ENCODE results near the gene GRAMD1A. TPM values are rescaled to one million over a fixed set of nuclear protein-coding genes. Genes with fewer than 3 reads are reported as not detected.
A peak's percentile ranks its signal among the peaks of the same experiment; 100 is the strongest.
"Not testable (repeated sequence)": the region's sequence is repeated elsewhere in the genome, so short reads cannot be mapped to it uniquely, and the experiment has no call there.

The GRAMD1A gene
- total RNA-seq, 2 experiments from 2014 or later = 185 to 227 TPM

GRCh38 chr19:35011737-35012682 is 11.9 kb downstream of the GRAMD1A start:
- ChIA-PET POLR2A (no interaction called here), CTCF (interaction anchor here (0.7 to 10.4 kb wide), 9 partner anchors 11 to 106 kb away, joined by 4 to 124 read pairs (median 5); no protein-coding TSS in a partner anchor)
- Mint-ChIP-seq H3K27me3 (no peaks in the 10 kb centered on the region), H3K36me3 (ENCODE audit: low read depth) (peaks cover 63% of the 10 kb centered on the region), H3K4me3 (no peak overlapping the region), H3K4me1 (peaks cover 67% of the 10 kb centered on the region), H3K9me3 (ENCODE audit: low read depth) (no peaks in the 10 kb centered on the region), H3K27ac (peak overlapping the region; percentile 77)
- DNase-seq (no peak), ATAC-seq (no peak)
- intact Hi-C loops (cut with DNase I, micrococcal nuclease) = loop anchor here in 1 of 2 experiments (5.0 kb wide), 1 partner anchor 280 kb away; the partner anchor contains the start of gene ZNF181

- Mint-ChIP-seq H3K4me1 (peaks cover 65% of the 10 kb centered on the region), H3K9me3 (ENCODE audit: low read depth) (no peaks in the 10 kb centered on the region), H3K4me3 (peak overlapping the region; percentile 39), H3K27ac (peak overlapping the region; percentile 77), H3K27me3 (no peaks in the 10 kb centered on the region), H3K36me3 (ENCODE audit: low read depth) (peaks cover 69% of the 10 kb centered on the region)
- ChIA-PET CTCF (interaction anchor here (0.5 to 10.4 kb wide), 13 partner anchors 9 to 849 kb away, joined by 3 to 124 read pairs (median 3); no protein-coding TSS in a partner anchor), POLR2A (interaction anchor here (0.6 kb wide), 1 partner anchor 165 kb away, joined by 3 read pairs; no protein-coding TSS in a partner anchor)
- intact Hi-C loops (cut with DNase I, micrococcal nuclease) = loop anchor here (1.0 to 5.0 kb wide), 2 partner anchors 40 to 281 kb away; partner anchors contain the start of gene ZNF181 (in 1 of the 2)
- DNase-seq (peak; percentile 89), ATAC-seq (peak; percentile 86)
These were observed 13.1 kb downstream of the GRAMD1A start for GRCh38 chr19:35013041-35013819.

GRCh38 chr19:35013820-35014754 is 14.0 kb downstream of the GRAMD1A start:
- ChIA-PET CTCF (interaction anchor here (0.5 to 10.4 kb wide), 10 partner anchors 13 to 197 kb away, joined by 3 to 124 read pairs (median 5); partner anchors contain the start of gene ZNF30), POLR2A (interaction anchor here (0.6 to 1.0 kb wide), 2 partner anchors 8 to 166 kb away, joined by 3 read pairs; no protein-coding TSS in a partner anchor)
- no peak for ATAC-seq
- peak; percentile 60 for DNase-seq
- intact Hi-C loops (cut with DNase I, micrococcal nuclease) = loop anchor here (1.0 to 5.0 kb wide), 2 partner anchors 41 to 282 kb away; partner anchors contain the start of gene ZNF181 (in 1 of the 2)
- Mint-ChIP-seq H3K9me3 (ENCODE audit: low read depth) (no peaks in the 10 kb centered on the region), H3K36me3 (ENCODE audit: low read depth) (peaks cover 75% of the 10 kb centered on the region), H3K27ac (peak overlapping the region; percentile 77), H3K4me3 (peak overlapping the region; percentile 15), H3K27me3 (no peaks in the 10 kb centered on the region), H3K4me1 (peaks cover 59% of the 10 kb centered on the region)

- ChIA-PET CTCF (interaction anchor here (0.7 to 10.4 kb wide), 7 partner anchors 13 to 88 kb away, joined by 3 to 124 read pairs (median 5); partner anchors contain the start of gene ZNF30), POLR2A (interaction anchor here (1.0 kb wide), 1 partner anchor 9 kb away, joined by 3 read pairs; no protein-coding TSS in a partner anchor)
- peak overlapping the region; percentile 77 for H3K27ac Mint-ChIP-seq
- peaks cover 73% of the 10 kb centered on the region for H3K36me3 Mint-ChIP-seq (ENCODE audit: low read depth)
- not testable (repeated sequence) for H3K27me3 Mint-ChIP-seq; H3K9me3 Mint-ChIP-seq (ENCODE audit: low read depth); DNase-seq; ATAC-seq
- intact Hi-C loops (cut with DNase I, micrococcal nuclease) = loop anchor here in 1 of 2 experiments (5.0 kb wide), 1 partner anchor 282 kb away; the partner anchor contains the start of gene ZNF181
- H3K4me1 Mint-ChIP-seq = peaks cover 54% of the 10 kb centered on the region
- H3K4me3 Mint-ChIP-seq = peak overlapping the region; percentile 15
These were observed 14.7 kb downstream of the GRAMD1A start for GRCh38 chr19:35014774-35015173.

DNA sequence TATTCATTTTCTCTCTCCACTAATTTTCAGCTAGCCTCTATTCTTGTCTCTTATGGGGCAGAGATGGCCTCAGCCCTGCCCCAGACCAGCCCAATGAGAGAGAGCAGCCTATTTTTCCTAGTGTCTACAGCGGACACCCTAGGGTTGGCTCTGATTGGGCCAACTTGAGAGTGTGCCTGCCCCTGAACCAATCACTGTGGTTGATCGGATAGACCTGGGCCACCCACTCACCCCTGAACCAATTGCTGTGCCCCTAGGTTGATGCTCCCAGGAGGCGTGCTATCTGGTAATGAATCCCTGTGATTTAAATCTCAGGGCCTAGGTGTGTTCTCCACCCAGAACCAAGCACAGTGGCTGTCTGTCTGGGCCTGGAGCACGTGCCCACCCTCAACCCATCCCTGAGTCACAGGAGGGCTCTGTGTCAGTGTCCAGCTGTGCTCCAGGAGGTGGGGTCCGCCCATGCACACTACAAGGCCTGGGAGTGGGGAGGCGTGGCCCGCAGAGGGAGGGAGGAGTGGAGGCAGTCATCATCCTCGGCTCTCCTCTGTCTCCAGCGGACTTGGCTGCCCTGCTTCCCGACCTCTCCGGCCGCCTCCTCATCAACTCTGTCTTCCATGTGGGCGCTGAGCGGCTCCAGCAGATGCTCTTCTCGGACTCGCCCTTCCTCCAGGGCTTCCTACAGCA is 15.3 kb downstream of the GRAMD1A start:
- Mint-ChIP-seq H3K4me1 (peaks cover 51% of the 10 kb centered on the region), H3K27me3 (no peaks in the 10 kb centered on the region)

GRCh38 chr19:35015954-35016351 is 15.8 kb downstream of the GRAMD1A start:
- peak overlapping the region; percentile 68 for H3K27ac Mint-ChIP-seq
- peaks cover 46% of the 10 kb centered on the region for H3K4me1 Mint-ChIP-seq
- no peaks in the 10 kb centered on the region for H3K9me3 Mint-ChIP-seq (ENCODE audit: low read depth)
- POLR2A ChIA-PET = interaction anchor here (0.6 kb wide), 1 partner anchor 10 kb away, joined by 4 read pairs; no protein-coding TSS in a partner anchor
- intact Hi-C loops (cut with DNase I, micrococcal nuclease) = no loop called here
- CTCF ChIA-PET = interaction anchor here (10.4 kb wide), 1 partner anchor 42 kb away, joined by 124 read pairs; no protein-coding TSS in a partner anchor
- H3K27me3 Mint-ChIP-seq = no peaks in the 10 kb centered on the region
- H3K4me3 Mint-ChIP-seq = no peak overlapping the region
- H3K36me3 Mint-ChIP-seq (ENCODE audit: low read depth) = peaks cover 74% of the 10 kb centered on the region
- no peak for DNase-seq
- ATAC-seq = no peak

More for the DNA sequence above, 15.3 kb downstream of the GRAMD1A start:
- no peak overlapping the region for H3K4me3 Mint-ChIP-seq
- intact Hi-C loops (cut with DNase I, micrococcal nuclease) = no loop called here
- no peaks in the 10 kb centered on the region for H3K9me3 Mint-ChIP-seq (ENCODE audit: low read depth)
- ATAC-seq (no peak), DNase-seq (no peak)
- ChIA-PET CTCF (interaction anchor here (1.1 to 10.4 kb wide), 2 partner anchors 42 to 88 kb away, joined by 3 to 124 read pairs; partner anchors contain the start of gene ZNF30), POLR2A (no interaction called here)
- peaks cover 74% of the 10 kb centered on the region for H3K36me3 Mint-ChIP-seq (ENCODE audit: low read depth)
- peak overlapping the region; percentile 68 for H3K27ac Mint-ChIP-seq

DNA sequence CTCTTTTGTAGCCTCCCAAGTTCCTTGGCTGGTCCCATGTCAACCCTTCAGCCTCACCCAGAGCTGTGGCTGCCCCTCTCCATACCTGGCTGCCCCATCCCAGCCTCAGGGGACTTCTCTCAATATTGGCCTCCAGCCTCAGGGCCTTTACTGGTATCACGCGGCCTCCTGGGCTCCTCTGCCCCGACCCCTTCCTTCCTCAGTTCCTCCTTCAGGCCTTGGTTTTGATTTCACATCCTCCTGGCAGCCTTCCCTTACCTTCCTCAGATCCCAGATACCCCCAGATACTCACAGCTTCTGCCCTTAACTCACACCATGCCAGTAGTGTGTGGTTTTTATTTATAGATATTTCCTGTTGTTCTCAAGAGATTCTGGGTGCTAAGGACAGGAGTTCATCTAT is 17.4 kb downstream of the GRAMD1A start:
- ATAC-seq = no peak
- no peaks in the 10 kb centered on the region for H3K27me3 Mint-ChIP-seq
- peaks cover 30% of the 10 kb centered on the region for H3K4me1 Mint-ChIP-seq
- ChIA-PET POLR2A (no interaction called here), CTCF (interaction anchor here (1.3 kb wide), 1 partner anchor 45 kb away, joined by 4 read pairs; no protein-coding TSS in a partner anchor)
- peak overlapping the region; percentile 47 for H3K27ac Mint-ChIP-seq
- H3K9me3 Mint-ChIP-seq (ENCODE audit: low read depth) = no peaks in the 10 kb centered on the region
- DNase-seq = no peak
- no peak overlapping the region for H3K4me3 Mint-ChIP-seq
- peaks cover 68% of the 10 kb centered on the region for H3K36me3 Mint-ChIP-seq (ENCODE audit: low read depth)
- intact Hi-C loops (cut with DNase I, micrococcal nuclease) = no loop called here

DNA sequence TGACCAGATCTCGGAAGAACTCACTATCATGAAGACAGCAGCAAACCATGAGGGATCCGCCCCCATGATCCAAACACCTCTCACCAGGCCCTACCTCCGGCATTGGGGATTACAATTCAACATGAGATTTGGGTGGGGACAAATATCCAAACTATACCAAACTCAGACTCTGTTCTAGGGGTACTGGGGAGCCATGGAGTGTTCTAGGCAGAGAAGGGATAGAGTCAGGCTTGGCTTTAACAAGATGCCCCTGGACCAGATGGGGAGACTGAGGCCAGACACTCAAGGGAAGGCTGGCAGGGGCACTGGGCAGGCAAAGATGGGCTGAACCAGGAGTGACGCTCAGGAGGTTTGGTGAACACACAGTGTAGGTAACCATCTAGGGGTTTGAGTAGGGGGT is 18.3 kb downstream of the GRAMD1A start:
- no peaks in the 10 kb centered on the region for H3K27me3 Mint-ChIP-seq
- peaks cover 22% of the 10 kb centered on the region for H3K4me1 Mint-ChIP-seq
- no peaks in the 10 kb centered on the region for H3K9me3 Mint-ChIP-seq (ENCODE audit: low read depth)
- intact Hi-C loops (cut with DNase I, micrococcal nuclease) = no loop called here
- POLR2A ChIA-PET = no interaction called here
- H3K36me3 Mint-ChIP-seq (ENCODE audit: low read depth) = peaks cover 64% of the 10 kb centered on the region
- ATAC-seq = no peak
- H3K27ac Mint-ChIP-seq = no peak overlapping the region
- DNase-seq = no peak
- H3K4me3 Mint-ChIP-seq = no peak overlapping the region
- CTCF ChIA-PET = no interaction called here

DNA sequence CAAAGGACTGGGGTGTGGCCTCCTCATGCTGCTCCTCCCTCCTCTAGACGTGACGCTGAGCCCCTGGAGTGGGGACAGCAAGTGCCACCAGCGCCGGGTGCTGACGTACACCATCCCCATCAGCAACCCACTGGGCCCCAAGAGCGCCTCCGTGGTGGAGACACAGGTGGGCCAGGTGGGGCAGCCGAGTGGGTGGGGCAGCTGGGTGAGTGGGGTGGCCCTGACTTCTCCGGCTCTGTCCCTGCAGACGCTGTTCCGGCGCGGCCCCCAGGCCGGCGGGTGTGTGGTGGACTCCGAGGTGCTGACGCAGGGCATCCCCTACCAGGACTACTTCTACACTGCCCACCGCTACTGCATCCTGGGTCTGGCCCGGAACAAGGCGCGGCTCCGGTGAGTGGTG is 19.0 kb downstream of the GRAMD1A start:
- no peak for ATAC-seq
- no peaks in the 10 kb centered on the region for H3K27me3 Mint-ChIP-seq
- H3K36me3 Mint-ChIP-seq (ENCODE audit: low read depth) = peaks cover 63% of the 10 kb centered on the region
- H3K27ac Mint-ChIP-seq = no peak overlapping the region
- no peaks in the 10 kb centered on the region for H3K9me3 Mint-ChIP-seq (ENCODE audit: low read depth)
- ChIA-PET CTCF (no interaction called here), POLR2A (interaction anchor here (1.0 kb wide), 1 partner anchor 51 kb away, joined by 3 read pairs; no protein-coding TSS in a partner anchor)
- H3K4me3 Mint-ChIP-seq = no peak overlapping the region
- intact Hi-C loops (cut with DNase I, micrococcal nuclease) = no loop called here
- DNase-seq = no peak
- H3K4me1 Mint-ChIP-seq = peaks cover 14% of the 10 kb centered on the region

DNA sequence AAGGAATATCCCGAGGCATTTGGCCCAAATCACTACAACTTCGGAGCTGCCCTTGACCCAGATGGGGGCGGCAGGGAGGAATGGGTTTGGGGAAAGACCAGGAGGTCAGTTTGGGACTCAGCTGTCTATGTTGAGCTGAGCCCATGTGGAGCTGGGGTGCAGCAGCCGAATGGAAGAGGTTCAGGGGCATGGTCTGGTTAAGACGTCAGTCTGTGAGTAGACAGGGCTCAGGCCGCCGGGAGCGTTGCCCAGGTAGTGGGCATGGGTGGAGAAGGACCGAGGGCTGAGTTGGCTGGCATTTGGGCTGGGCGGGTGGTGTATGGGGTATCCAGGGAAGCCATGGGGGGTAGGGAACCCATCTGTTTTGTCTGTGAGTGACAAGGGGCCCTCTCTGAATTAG is 20.9 kb downstream of the GRAMD1A start:
- DNase-seq = no peak
- ATAC-seq = no peak
- H3K9me3 Mint-ChIP-seq (ENCODE audit: low read depth) = no peaks in the 10 kb centered on the region
- CTCF ChIA-PET = no interaction called here
- no peaks in the 10 kb centered on the region for H3K27me3 Mint-ChIP-seq
- peaks cover 60% of the 10 kb centered on the region for H3K36me3 Mint-ChIP-seq (ENCODE audit: low read depth)
- no peak overlapping the region for H3K4me3 Mint-ChIP-seq
- intact Hi-C loops (cut with DNase I, micrococcal nuclease) = no loop called here
- no peak overlapping the region for H3K27ac Mint-ChIP-seq
- POLR2A ChIA-PET = no interaction called here
- H3K4me1 Mint-ChIP-seq = no peaks in the 10 kb centered on the region

Data from activated CD4-positive, alpha-beta T cell treated with anti-CD3 and anti-CD28 coated beads for 36 hours (primary cell).